ENCODE measurements around the gene GCN1.
"Not testable (repeated sequence)": the region's sequence is repeated elsewhere in the genome, so short reads cannot be mapped to it uniquely, and the experiment has no call there.

GCN1 gene, protein sequence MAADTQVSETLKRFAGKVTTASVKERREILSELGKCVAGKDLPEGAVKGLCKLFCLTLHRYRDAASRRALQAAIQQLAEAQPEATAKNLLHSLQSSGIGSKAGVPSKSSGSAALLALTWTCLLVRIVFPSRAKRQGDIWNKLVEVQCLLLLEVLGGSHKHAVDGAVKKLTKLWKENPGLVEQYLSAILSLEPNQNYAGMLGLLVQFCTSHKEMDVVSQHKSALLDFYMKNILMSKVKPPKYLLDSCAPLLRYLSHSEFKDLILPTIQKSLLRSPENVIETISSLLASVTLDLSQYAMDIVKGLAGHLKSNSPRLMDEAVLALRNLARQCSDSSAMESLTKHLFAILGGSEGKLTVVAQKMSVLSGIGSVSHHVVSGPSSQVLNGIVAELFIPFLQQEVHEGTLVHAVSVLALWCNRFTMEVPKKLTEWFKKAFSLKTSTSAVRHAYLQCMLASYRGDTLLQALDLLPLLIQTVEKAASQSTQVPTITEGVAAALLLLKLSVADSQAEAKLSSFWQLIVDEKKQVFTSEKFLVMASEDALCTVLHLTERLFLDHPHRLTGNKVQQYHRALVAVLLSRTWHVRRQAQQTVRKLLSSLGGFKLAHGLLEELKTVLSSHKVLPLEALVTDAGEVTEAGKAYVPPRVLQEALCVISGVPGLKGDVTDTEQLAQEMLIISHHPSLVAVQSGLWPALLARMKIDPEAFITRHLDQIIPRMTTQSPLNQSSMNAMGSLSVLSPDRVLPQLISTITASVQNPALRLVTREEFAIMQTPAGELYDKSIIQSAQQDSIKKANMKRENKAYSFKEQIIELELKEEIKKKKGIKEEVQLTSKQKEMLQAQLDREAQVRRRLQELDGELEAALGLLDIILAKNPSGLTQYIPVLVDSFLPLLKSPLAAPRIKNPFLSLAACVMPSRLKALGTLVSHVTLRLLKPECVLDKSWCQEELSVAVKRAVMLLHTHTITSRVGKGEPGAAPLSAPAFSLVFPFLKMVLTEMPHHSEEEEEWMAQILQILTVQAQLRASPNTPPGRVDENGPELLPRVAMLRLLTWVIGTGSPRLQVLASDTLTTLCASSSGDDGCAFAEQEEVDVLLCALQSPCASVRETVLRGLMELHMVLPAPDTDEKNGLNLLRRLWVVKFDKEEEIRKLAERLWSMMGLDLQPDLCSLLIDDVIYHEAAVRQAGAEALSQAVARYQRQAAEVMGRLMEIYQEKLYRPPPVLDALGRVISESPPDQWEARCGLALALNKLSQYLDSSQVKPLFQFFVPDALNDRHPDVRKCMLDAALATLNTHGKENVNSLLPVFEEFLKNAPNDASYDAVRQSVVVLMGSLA (N-terminal part only)

DNA sequence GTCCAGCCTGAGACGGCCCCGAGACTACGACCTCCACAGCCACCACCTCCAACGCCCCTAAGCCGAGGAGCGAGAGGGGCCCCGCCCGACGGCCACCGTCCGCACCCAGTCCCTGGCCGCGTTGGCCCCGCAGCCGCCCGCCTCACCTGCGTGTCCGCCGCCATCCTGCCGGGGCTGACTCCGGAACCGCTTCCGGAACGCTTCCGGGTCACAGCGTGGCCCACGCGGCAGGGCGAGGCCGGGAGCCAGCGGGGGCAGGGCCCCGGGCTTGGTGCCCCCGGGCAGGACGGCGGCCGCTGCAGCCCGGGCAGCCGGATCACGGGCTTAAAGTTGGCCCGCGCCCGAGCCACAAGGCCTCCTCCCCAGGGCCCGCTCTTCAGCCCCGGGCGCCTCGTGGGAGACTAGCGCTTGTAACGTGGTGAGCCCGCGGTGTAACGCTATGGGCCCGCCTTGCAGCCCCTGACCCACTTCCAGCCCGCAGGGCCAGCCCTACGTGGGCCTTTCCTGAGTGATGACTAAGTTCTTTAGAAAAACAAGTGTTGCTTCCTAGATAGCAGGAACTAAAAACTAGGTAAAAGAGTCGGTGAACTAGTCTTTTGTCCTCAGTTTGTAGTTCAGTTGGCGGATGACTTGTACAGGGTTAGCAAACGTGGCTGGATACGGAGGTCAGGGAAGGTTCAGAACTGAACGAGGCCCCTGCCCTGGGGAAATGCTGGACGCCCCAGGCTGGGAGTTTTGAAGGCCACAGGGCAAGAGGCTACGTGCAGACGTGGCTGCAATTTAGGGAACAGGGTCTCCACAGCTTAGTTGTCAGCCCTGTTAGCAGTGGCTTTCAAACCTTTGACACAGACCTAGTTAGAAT lies at the start of gene GCN1:
Gene GCN1, minus strand, starts transcription at position 182 of the 862 bp plus-strand sequence. Its CDS starts 18 bp downstream, at position 164.
- DNase-seq (ENCODE audit: low spot score), result peak; percentile 72

DNA sequence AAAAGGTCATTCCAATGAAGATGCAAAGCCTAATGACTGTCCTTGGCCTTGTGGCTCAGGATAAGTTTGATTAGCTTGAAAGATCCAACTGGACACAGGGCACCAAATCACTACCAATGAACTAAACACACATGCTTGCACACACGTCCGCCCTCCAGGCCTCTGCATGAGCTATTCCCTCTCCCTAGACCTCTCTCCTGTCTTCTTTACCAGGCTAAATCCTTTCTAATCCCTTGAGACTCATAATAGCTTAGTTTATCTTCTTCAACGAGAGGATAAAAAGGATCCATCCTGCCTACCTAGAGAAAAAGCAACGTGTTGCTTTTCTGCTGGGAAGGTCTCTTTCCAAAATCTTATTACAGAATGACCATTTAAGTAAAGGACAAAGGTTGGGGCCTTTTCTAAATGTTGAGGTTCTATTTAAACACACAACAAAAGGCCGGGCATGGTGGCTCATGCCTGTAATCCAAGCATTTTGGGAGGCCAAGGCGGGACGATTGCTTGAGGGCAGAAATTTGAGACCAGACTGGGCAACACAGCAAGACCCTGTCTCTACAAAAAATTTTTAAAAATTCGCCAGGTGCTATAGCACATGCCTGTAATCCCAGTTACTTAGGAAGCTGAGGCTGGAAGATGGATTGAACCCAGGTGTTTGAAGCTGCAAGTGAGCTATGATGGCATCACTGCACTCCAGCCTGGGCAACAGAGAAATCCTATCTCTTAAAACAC lies 48.6 kb upstream of the GCN1 start:
- DNase-seq (ENCODE audit: low spot score), result no peak

DNA sequence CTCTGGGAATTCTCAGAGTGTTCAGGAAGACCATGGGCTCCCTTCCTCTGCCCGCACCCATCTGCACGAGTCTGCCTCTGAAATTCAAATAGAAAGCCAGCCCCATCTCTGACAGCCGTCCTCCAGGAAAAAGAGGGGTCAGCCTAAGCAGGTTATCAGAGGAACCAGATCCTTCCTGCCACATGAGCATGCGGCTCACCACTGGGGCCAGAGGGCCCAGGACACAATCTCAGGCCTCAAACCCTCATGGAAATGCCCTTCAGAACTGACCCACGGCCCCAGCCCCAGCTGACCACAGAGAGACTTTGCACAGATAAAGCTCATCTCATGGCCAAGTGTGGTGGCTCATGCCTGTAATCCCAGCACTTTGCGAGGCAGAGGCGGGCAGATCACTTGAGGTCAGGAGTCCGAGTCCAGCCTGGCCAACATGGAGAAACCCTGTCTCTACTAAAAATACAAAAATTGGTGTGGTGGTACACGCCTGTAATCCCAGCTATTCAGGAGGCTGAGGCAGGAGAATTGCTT lies 47.8 kb upstream of the GCN1 start:
- no peak for DNase-seq (ENCODE audit: low spot score)

DNA sequence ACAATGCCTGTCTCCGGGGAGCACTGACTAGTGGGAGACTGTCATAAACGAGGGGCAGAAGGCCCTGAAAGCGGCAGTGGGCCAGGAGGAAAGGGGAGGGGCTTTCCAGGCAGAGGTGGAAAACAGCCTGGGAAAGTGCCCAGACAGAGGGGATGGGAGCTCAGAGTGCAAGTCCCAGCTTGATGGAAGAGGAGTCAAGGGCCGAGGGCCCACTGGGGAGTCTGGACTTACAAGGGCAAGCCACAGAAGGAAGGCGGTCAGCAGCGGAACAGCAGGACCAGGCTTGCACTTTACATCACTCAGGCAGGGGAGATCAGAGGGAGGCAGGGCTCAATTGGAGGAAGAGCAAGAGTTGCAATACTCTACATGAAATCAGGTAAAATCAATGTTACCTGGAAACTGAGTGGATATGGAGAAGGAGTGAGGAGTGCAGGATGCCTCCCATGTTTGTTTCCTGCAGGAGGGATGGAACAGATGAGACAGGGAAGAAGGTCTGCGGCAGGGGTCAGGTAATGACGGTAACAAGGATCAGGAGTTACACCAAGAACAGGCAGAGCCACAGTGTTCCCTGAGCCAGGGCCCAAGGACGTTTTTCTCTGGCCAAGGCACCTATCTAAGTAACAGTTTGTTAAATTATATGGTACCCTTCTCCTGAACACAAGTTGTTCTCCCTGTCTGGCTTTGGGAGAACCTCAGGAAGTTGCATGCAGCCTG lies 47.2 kb upstream of the GCN1 start:
- no peak for DNase-seq (ENCODE audit: low spot score)

DNA sequence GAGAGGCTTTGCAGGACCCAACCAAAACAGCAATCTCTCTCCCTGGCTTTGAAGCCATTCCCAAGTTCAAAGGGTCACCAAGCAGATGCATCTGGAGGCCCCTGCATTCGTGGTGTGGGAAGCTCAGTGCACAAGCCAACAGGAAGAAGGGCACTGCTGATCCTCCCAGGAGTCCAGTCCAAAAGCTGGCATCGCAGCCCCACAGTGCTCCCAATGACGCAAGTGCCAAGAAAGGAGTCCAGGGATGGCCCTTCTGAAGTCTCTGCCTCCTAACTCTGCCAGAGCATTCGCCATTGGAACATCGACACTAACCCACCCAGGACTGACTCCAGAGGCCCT lies 45.9 kb upstream of the GCN1 start:
- DNase-seq (ENCODE audit: low spot score), result no peak

DNA sequence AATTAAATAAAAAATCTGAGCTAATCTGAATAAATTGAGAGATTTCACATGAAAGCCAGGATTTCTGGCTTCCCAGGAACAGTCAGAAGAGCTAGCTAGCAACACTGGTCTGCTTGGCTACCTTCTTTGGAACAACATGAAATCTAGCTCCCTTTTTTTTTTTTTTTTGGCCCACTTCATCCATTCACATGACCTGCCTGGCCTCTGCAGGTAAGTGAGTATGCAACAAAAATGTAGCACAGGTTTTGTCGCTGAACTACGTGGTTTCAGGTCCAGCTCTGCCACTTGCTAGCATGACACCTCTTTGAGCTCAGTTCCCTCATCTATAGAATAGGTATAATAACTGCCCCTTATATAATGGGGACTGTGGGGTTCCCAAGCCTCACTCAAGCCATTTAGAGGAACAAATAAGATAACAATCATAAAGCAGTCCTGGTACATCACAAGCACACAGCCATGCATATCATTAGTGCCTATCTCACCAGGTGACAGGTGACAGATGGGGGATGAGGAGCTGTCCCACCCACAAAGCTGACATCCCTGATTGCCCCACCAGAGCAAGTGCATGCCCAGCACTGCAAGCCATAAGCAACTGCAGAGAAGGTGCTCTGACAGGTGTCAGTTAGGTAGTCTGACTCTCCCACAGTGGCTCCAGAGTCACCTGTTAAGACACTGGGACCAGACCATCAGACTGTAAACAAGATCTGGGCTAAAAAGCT lies 45.4 kb upstream of the GCN1 start:
- DNase-seq (ENCODE audit: low spot score), result no peak

DNA sequence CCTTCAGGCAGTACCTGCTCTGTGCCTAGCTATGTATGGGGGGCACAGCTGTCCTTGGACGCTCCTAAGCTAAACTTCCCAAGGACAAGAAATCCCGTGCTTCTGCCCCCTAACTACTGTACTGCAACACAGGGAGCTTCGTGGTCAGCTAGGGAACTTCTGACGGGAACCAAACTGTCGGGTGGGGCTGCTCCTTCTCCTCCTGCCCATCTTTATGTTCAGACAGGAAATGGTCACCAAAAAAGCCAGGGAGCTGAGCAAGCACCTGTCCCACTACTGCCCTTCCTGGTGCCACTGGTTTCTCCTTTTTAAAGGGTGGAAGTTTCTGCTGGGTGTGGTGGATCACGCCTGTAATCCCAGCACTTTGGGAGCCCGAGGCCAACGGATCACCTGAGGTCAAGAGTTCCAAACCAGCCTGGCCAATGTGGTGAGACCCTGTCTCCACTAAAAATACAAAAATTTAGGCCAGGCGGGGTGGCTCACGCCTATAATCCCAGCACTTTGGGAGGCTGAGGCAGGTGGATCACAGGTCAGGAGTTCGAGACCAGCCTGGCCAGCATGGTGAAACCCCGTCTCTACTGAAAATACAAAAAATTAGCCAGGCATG lies 44.4 kb upstream of the GCN1 start:
- DNase-seq (ENCODE audit: low spot score), result no peak

DNA sequence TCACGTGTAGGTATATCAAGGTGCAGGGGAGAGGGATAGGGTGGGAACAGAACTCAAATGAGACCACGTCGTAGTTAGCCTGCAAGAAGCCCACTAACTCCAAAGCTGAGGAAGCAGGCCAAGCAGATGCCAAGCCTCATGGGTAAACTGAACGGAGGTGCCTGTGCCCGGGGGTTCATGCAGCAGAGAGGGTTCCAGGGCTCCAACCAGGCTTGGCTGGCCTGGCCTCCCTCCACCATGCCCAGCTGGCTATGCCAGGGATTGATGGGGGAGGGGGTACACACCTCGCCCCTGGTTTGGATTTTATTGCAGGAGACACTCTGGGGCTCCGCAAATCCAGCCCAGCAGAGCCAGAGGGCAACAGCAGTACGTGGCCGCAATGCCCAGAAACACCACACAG lies 43.7 kb upstream of the GCN1 start:
- no peak for DNase-seq (ENCODE audit: low spot score)

DNA sequence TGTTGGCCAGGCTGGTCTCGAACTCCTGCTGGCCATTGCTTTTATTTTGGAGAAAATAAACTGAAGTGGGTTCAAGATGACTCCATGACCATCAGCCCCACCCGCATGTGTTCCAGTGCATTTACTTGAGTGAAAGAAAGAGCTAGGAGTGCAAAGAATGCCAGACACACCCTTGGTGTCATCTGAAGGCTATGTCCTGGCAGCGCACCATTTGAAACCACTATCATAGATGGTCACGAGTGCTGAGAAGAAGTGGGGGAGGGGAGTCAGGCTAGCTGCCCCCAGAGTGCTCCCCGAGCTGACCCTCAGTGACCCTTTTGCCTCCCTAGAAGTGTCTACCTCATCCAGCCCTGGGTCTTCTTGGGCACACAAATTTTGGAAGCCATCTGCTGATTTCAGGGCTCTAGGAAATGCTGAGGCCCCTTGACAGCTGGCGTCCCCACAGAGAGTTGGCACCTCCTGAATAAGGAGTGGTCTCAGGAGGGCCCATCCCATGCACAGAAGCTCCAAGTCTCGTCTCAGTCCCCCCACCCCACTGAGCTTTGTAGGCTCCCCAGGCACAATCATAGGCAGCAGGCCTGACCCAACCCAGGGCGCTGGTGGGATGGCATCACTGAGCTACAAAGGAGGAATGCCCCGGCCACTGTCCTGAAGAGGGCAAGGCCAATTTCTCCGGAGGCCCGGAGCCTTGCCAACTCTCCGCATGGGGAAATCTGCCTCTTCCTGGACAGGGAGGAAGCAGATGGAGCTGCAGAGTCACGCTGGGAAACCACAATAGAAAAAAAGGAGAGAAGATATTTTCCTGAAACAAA lies 43.1 kb upstream of the GCN1 start:
- DNase-seq (ENCODE audit: low spot score), result peak; percentile 73

DNA sequence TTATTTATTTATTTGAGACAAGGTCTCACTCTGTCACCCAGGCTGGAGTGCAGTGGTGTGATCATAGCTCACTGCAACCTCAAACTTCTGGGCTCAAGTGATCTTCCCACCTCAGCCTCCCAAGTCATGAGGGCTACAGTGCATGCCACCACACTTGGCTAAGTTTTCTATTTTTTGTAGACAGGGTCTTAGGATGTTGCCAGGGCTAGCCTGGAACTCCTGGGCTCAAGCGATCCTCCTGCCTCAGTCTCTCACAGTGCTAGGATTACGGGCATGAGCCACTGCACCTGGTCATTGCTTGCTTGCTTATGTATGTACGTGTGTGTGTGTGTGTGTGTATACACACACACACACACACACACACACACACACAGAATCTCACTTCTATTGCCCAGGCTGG lies 42.3 kb upstream of the GCN1 start:
- DNase-seq (ENCODE audit: low spot score), result not testable (repeated sequence)

DNA sequence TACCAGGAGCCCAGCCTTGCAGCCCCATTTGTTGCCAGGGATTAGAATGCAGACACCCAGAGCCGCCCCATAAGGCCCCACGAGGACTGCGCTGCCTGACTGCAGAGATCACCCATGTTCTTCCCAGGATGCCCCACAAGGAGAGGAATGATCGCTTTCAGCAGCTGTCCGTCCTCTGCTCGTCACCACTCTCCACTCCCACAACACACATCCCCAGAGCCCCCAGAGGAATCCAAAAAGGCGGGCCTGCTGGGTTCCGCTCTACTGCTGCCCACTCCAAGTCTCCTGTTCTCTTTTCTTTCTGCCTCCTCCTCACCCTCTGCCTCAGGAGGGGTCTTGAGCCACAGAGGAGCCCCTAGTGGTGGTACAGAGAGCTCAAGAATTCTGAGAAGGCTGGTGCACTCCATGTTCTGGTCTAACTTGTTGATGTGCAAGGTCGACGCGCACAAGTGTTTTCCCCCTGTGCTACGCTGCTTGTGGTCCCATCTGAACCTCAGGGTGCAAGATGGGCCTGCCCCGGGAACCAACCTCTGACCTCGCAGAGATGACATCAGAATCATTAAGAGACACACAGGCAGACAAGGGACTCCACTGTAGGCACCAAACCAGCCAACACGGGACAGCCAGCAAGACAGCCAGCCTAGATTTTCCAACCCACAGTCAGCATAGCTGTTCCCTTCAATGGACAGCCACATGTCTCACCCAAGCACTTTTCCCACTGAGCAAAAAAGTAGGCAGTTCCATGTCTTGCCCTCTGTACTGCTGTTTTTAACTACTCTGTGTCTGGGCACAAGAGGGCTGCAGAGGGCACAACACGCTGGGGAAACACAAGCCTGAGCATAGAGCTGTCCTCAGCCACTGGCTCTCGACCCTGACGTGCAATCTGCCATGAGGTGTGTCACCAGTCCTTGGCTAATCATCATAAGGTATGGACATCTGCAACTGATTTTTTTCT lies 41.1 kb upstream of the GCN1 start:
- DNase-seq (ENCODE audit: low spot score), result no peak

DNA sequence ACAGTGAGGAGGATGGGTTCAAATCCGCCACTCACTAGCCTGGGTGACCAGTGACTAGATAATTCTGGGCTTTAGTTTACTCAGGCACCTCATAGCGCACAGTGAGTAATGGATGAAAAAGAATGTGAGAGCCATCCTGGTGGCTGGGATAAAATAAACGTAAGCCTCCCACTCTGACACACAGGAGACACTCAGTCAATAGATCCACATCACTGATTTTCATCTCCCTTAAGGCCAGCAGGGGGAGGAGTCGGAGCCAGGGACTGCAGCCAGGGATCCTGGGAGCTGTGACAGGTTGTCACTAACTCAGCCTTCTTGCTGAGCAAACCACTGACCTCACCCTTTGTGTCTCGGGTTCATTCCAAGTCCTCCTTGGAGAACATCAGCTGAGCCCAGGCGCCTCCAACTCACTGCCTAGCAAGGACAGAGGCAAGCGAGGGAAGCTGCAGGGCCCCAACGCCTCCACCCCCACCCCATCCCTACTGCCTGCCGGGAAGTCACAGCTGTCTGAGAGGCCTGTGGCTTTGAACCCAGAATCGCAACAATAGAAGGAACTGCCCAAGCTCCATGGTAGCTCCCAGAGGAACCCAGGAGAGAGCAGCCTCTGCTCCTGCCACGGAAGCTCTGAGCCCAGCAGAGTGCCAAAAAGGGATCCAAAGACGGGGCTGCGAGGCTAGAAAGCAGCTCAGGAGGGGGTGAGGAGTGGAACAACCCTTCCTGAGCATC lies 40.3 kb upstream of the GCN1 start:
- peak; percentile 71 for DNase-seq (ENCODE audit: low spot score)

DNA sequence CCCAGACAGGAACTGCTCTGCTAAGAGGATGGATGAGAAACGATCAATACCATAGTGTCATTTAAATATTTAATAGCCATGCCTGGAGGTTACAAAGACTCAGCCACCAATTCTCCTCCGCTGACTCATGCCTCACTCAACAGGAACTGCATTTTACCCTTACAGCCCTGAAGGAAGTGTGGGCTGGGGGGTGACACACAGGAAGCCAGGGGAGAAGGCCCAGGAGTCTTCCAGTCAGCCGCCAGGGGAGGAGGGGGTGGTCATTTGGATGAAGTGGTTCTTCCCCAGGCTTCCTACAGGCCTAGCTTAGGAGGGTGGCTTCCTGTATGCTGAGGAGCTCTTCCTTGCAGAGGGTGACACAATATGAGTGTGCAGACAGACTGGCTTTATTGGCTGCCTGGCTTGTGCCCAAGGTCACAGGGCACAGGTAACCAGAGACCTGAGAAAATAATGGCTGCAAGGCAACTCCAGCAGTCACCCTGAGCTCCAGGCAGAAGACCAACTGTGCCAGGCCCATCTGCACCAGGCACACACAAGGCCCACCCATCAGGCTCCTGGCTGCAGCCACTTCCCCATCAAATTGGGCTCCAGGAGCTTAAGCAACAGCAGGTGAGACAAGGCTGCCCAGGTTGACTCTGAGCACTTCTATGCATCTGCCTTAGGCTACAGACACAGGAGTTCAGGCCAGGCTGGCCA lies 36.9 kb upstream of the GCN1 start:
- peak; percentile 90 for DNase-seq (ENCODE audit: low spot score)

DNA sequence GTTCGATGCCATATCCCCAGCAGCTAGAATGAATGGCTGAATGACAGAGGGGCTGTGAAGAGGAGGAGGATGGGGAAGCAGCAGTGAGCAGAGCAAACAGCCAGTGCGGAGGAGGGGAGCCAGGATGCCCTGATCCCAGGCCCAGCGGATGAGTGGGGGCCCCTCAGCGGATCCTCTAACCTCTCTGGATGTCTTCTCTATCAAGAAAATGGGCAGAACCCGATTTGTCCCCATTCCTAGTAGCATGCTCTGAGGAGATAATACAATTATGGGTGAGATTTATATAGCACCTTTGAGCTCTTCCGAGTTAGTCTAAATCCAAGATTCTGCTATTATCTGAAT lies 36.4 kb upstream of the GCN1 start:
- no peak for DNase-seq (ENCODE audit: low spot score)

DNA sequence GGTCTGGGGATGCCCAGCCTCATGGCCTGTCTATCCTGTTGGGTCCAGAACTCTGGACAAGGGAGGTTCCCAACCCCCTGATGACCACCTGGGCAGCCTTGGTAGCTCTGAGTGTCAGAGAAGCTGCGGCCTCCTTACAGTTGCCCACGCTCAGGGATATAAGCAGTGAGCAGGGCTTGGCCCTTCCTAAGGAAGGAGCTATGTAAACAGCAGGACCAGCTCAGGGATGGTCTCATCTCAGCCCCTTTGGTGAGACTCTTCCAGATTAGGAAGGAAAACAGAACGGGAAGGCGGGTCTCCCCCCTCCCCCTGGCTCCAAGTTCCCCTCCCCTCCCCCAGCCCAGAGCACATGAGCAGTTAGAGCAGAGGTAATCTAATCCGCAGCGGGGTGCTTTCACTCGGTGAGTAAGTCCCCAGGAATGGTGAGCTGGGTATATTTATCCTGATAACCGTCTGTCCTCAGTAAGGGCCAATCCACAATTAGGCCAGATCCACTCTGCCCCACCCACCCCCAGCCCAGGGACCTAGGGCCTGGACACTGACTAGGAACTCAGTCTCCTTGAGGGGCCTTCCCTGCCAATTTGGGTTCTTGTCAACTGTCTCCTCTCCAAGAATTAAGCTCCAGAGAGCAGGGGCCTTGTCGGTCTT lies 35.9 kb upstream of the GCN1 start:
- peak; percentile 88 for DNase-seq (ENCODE audit: low spot score)

All from SW480 (cell line).